K562 (cell line): ENCODE data around the gene P3H1. TPM values are rescaled to one million over a fixed set of nuclear protein-coding genes. Genes with fewer than 3 reads are reported as not detected.

Experiments
- ATAC-seq: fragments of 200-7000 bp; cut with Tn5 transposase; 3 replicates; pipeline ENCODE4 v1.9.1; 2020; ENCODE audit warnings: moderate library complexity
- BruUV-seq: library from RNA; stranded (reverse); fragments of 400-500 nt; replicated peaks from 2 replicates; lab custom pipeline; 2021; lab: Mats Ljungman, UMichigan
- CTCF ChIA-PET: fragments of 300-600 bp; formaldehyde crosslinking; extraction: SDS; loops from one replicate; lab custom pipeline; 2021; ENCODE audit warnings: low intra/inter-chr PET ratio; lab: Yijun Ruan, JAX
- POLR2A ChIA-PET: fragments of 300-600, 350-650 bp; sonication (Branson Sonifier 250); formaldehyde crosslinking; extraction: SDS; loops from one replicate; lab custom pipeline; 2021; ENCODE audit warnings: antibody characterized with exemption, inconsistent platforms; lab: Yijun Ruan, JAX
- DNase-seq, 4 experiments: peaks; one replicate each; pipeline versions ENCODE4 v3.0.0 to v3.0.0-alpha.2; 2011 to 2018; ENCODE audit warnings: low spot score in 3 of 4, mixed read lengths in 3 of 4; ENCODE audit errors: extremely low read depth in 1 of 4
- FAIRE-seq: peaks from 2 replicates; lab custom pipeline; 2011; peaks lifted over from hg19 to GRCh38; lab: Jason Lieb, UNC
- H2AFZ ChIP-seq: 2 replicates; pipeline ENCODE4 v1.6.0; 2011; ENCODE audit warnings: low read depth, low read length, control low read depth, inconsistent platforms
- H3K27ac ChIP-seq: fragments of 200-600 bp; 3 replicates; pipeline ENCODE4 v1.8.0; 2011; ENCODE audit warnings: low read depth, mild to moderate bottlenecking, control low read depth, inconsistent platforms, low read length, moderate library complexity, mixed read lengths; ENCODE audit errors: extremely low read depth
- H3K27me3 ChIP-seq, 2 experiments: fragments of 300-600 bp in 1 of 2; 2 replicates in 1 of 2; 3 replicates in 1 of 2; pipeline versions ENCODE4 v1.6.0 to v1.8.0; 2011; ENCODE audit warnings: inconsistent platforms in 2 of 2, low read length in 2 of 2, mild to moderate bottlenecking in 1 of 2, mixed read lengths in 1 of 2, moderate library complexity in 1 of 2; ENCODE audit not compliant: control insufficient read depth in 2 of 2, insufficient read depth in 2 of 2
- H3K36me3 ChIP-seq: fragments of 300-600 bp; 3 replicates; pipeline ENCODE4 v1.8.0; 2011; ENCODE audit warnings: mild to moderate bottlenecking, low read length, inconsistent platforms; ENCODE audit not compliant: control insufficient read depth, insufficient read depth
- H3K4me1 ChIP-seq, 2 experiments: fragments of 200-600 bp in 1 of 2; replicated peaks in 1 of 2; 2 replicates in 1 of 2; 3 replicates in 1 of 2; pipeline versions ENCODE4 v1.5.1 to v1.8.0; 2011; ENCODE audit warnings: inconsistent platforms in 2 of 2, low read length in 2 of 2, mild to moderate bottlenecking in 1 of 2, mixed read lengths in 1 of 2, moderate library complexity in 1 of 2; ENCODE audit not compliant: control insufficient read depth in 2 of 2, insufficient read depth in 2 of 2
- H3K4me2 ChIP-seq: 2 replicates; pipeline ENCODE4 v1.6.1; 2011; ENCODE audit warnings: low read length, control low read depth, inconsistent platforms, mixed read lengths; ENCODE audit not compliant: insufficient read depth
- H3K4me3 ChIP-seq: fragments of 200-600 bp; sonication (generic), shearing (Covaris generic); 2 replicates; pipeline ENCODE4 v1.5.1; 2016; ENCODE audit warnings: control low read depth, inconsistent platforms
- H3K79me2 ChIP-seq: fragments of 200-600 bp; 3 replicates; pipeline ENCODE4 v1.8.0; 2011; ENCODE audit warnings: low read length, inconsistent platforms; ENCODE audit not compliant: control insufficient read depth, insufficient read depth
- H3K9ac ChIP-seq, 2 experiments: 2 replicates each; pipeline versions ENCODE4 v1.6.0 to v1.6.1; 2011; ENCODE audit warnings: low read depth in 2 of 2, low read length in 2 of 2, control low read depth in 1 of 2, inconsistent platforms in 1 of 2, mild to moderate bottlenecking in 1 of 2, mixed read lengths in 1 of 2; ENCODE audit not compliant: insufficient read depth in 1 of 2
- H3K9me1 ChIP-seq: one replicate; pipeline ENCODE4 v1.6.0; 2011; ENCODE audit warnings: inconsistent platforms, mild to moderate bottlenecking, low read length, moderate library complexity; ENCODE audit not compliant: control insufficient read depth, insufficient read depth
- H3K9me3 ChIP-seq: replicated peaks from 2 replicates; pipeline ENCODE4 v1.5.1; 2011; ENCODE audit warnings: low read depth, low read length, inconsistent platforms; ENCODE audit not compliant: control insufficient read depth, insufficient read depth
- H4K20me1 ChIP-seq: replicated peaks from 2 replicates; pipeline ENCODE4 v1.6.1; 2011; ENCODE audit warnings: low read length, inconsistent platforms, mixed read lengths; ENCODE audit not compliant: control insufficient read depth, insufficient read depth
- ARHGAP35 ChIP-seq: fragments of 450-650 bp; IDR thresholded peaks from 2 replicates; pipeline ENCODE4 v1.6.1; 2018; ENCODE audit not compliant: partially characterized antibody
- BACH1 ChIP-seq: fragments of 200-800 bp; sonication (Bioruptor generic); IDR thresholded peaks from 2 replicates; pipeline ENCODE4 v1.6.1; 2016; ENCODE audit warnings: missing genetic modification characterization, missing compliant biosample characterization
- CBX8 ChIP-seq: fragments of 200-600 bp; sonication (generic); IDR thresholded peaks from 2 replicates; pipeline ENCODE4 v1.6.1; 2012; ENCODE audit warnings: borderline replicate concordance, mixed run types, low read depth, mild to moderate bottlenecking, moderate library complexity, mixed read lengths, low read length, control low read depth, inconsistent platforms; ENCODE audit not compliant: poor library complexity, severe bottlenecking; ENCODE audit errors: extremely low read depth
- CREM ChIP-seq: IDR thresholded peaks from 2 replicates; pipeline ENCODE4 v1.6.1; 2014; ENCODE audit warnings: antibody characterized with exemption, low read depth
- DLX4 ChIP-seq: fragments of 250-450 bp; sonication (Bioruptor Pico); IDR thresholded peaks from 2 replicates; pipeline ENCODE4 v1.6.1; 2021; ENCODE audit warnings: mild to moderate bottlenecking
- FOXO4 ChIP-seq: fragments of 450-650 bp; formaldehyde crosslinking; IDR thresholded peaks from 2 replicates; pipeline ENCODE4 v1.4.0; 2020; ENCODE audit warnings: mild to moderate bottlenecking, moderate library complexity
- SMARCA5 ChIP-seq: fragments of 450-650 bp; IDR thresholded peaks from 2 replicates; pipeline ENCODE4 v1.6.1; 2016
- SNRNP70 ChIP-seq: fragments of 200-400 bp; formaldehyde crosslinking; optimal IDR thresholded peaks from 2 replicates; pipeline ENCODE3; 2017; ENCODE audit warnings: low read depth, low read length
- WGBS: fragments of 100-300 bp; shearing (Covaris generic); methylation state at CpG from one replicate; pipeline ENCODE4 v1.1.6; 2016; ENCODE audit warnings: low coverage, mixed read lengths; ENCODE audit not compliant: insufficient coverage; ENCODE audit errors: missing lambda C conversion rate; 5-methylcytosine and 5-hydroxymethylcytosine counted together
- in situ Hi-C: fragments of 300-500 bp; cut with MboI; formaldehyde crosslinking; loops from 4 replicates; pipeline ENCODE4 v1.15.0; 2018; ENCODE audit warnings: inconsistent platforms, mixed read lengths
- intact Hi-C: fragments of 100-400 bp; cut with micrococcal nuclease; formaldehyde crosslinking; loops from 2 replicates; pipeline ENCODE4 v1.14.2; 2022
- polyA plus RNA-seq, 8 experiments: library from polyadenylated mRNA; depleted of rRNA in 4 of 8; stranded (reverse) in 5 of 8; unstranded in 3 of 8; fragments of >200 nt; fragmentation: Nextera tagmentation in 2 of 8; fragmentation: Illumina TruSeq in 1 of 8; extraction: Ambion mirVana in 2 of 8; extraction: Trizol in 1 of 8; gene quantifications; 2 replicates each; pipeline versions ENCODE4 v1.2.1 to v1.2.3, GENCODE V29; 2011 to 2014; ENCODE audit warnings: inconsistent platforms in 1 of 8, missing spikeins in 1 of 8
- total RNA-seq, 7 experiments: library from RNA; depleted of rRNA in 6 of 7; stranded (reverse); fragments of >200 nt in 6 of 7; fragmentation: Illumina TruSeq in 2 of 7; extraction: Trizol in 2 of 7; gene quantifications; 2 replicates each; pipeline versions ENCODE4 v1.2.1 to v1.2.3, GENCODE V29; 2011 to 2021; ENCODE audit warnings: low replicate concordance in 1 of 7

Gene P3H1
- total and polyA plus RNA-seq, 9 of the 15 experiments (the other 6 are each of a cell fraction or from before 2014, with no cell fraction given), result 1.7 to 81.7 (median 45.7) TPM

- TF ChIP-seq FOXO4 (CRISPR knock-in tag), result no peak
- TF ChIP-seq BACH1 (tag), result no peak
These were observed 24.1 kb downstream of the P3H1 start (continued) for GRCh38 chr1:42742617-42743316.

GRCh38 chr1:42742141-42742540 lies 24.7 kb downstream of the P3H1 start:
- 25% methylated on average over 8 of the region's 8 CpGs for WGBS
- H3K36me3 ChIP-seq, result peaks cover 15% of the 10 kb centered on the region; the same call in 2 of the 3 replicates
- peaks cover 4% of the 10 kb centered on the region for H3K9me1 ChIP-seq
- TF ChIP-seq SNRNP70, result no peak
- TF ChIP-seq CBX8, result no peak
- TF ChIP-seq ARHGAP35, result no peak
- no peak for TF ChIP-seq SMARCA5
- TF ChIP-seq DLX4, result no peak
- no peak for TF ChIP-seq CREM
- FAIRE-seq (no peak), ATAC-seq (no peak), DNase-seq (no peak)
- POLR2A ChIA-PET, result interaction anchor here (0.7 kb wide), 1 partner anchor 12 kb away, joined by 3 read pairs; no protein-coding TSS in a partner anchor
- H3K4me1 ChIP-seq, result peaks cover 0 to 26% of the 10 kb centered on the region in 2 experiments; a peak in 2 of 5 replicates
- BruUV-seq, result no TSS peak
- H3K4me2 ChIP-seq, result no peak overlapping the region
- peaks cover 5% of the 10 kb centered on the region; the same call in 1 of the 2 replicates for H4K20me1 ChIP-seq
- H2AFZ ChIP-seq, result no peak overlapping the region
- intact Hi-C loops, result no loop called here
- peaks cover 4 to 29% of the 10 kb centered on the region in 2 experiments; a peak in 4 of 5 replicates for H3K27me3 ChIP-seq
- no peaks in the 10 kb centered on the region for H3K79me2 ChIP-seq
- CTCF ChIA-PET, result no interaction called here
- no peaks in the 10 kb centered on the region for H3K9me3 ChIP-seq
- no peak overlapping the region for H3K27ac ChIP-seq
- no peak overlapping the region for H3K9ac ChIP-seq
- in situ Hi-C loops, result loop anchor here (10.0 to 25.0 kb wide), 2 partner anchors 155 to 397 kb away; no protein-coding TSS in a partner anchor
- no peak overlapping the region for H3K4me3 ChIP-seq
